Measurements from ENCODE around the gene KYNU. TPM values are rescaled to one million over a fixed set of nuclear protein-coding genes. Genes with fewer than 3 reads are reported as not detected.
"Not testable (repeated sequence)": the region's sequence is repeated elsewhere in the genome, so short reads cannot be mapped to it uniquely, and the experiment has no call there.

Gene KYNU
- total and polyA plus RNA-seq, 9 of the 15 experiments (the other 6 are each of a cell fraction or from before 2014, with no cell fraction given) = 2.6 to 11.6 (median 7.2) TPM

DNA sequence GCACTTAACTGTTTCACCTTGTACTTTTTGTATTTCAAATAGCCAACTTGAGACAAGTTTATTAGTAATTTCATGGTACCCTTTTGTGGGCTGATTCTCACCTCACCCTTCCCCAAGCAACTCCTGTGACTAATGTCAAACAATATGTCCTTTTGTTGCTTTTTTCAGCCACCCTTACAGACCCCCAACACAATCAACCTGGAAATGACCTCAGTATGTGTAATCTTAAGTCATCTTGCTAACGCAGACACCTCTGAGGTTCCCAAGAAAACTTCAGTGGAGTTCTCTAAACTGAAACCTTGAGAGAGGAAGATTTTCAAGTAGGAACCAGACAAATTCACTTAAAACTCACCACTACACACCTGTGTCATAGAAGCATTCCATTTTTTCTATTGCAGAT is 69.5 kb downstream of the KYNU start (continued):
- TF ChIP-seq, protein P1, sequence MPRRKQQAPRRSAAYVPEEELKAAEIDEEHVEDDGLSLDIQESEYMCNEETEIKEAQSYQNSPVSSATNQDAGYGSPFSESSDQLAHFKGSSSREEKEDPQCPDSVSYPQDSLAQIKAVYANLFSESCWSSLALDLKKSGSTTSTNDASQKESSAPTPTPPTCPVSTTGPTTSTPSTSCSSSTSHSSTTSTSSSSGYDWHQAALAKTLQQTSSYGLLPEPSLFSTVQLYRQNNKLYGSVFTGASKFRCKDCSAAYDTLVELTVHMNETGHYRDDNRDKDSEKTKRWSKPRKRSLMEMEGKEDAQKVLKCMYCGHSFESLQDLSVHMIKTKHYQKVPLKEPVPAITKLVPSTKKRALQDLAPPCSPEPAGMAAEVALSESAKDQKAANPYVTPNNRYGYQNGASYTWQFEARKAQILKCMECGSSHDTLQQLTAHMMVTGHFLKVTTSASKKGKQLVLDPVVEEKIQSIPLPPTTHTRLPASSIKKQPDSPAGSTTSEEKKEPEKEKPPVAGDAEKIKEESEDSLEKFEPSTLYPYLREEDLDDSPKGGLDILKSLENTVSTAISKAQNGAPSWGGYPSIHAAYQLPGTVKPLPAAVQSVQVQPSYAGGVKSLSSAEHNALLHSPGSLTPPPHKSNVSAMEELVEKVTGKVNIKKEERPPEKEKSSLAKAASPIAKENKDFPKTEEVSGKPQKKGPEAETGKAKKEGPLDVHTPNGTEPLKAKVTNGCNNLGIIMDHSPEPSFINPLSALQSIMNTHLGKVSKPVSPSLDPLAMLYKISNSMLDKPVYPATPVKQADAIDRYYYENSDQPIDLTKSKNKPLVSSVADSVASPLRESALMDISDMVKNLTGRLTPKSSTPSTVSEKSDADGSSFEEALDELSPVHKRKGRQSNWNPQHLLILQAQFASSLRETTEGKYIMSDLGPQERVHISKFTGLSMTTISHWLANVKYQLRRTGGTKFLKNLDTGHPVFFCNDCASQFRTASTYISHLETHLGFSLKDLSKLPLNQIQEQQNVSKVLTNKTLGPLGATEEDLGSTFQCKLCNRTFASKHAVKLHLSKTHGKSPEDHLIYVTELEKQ (CRISPR knock-in tag; IDR thresholded peaks at IDR 0.05) = no peak
- TF ChIP-seq PHF8 (IDR thresholded peaks at IDR 0.05; ENCODE audit: borderline replicate concordance, low read length) = no peak

DNA sequence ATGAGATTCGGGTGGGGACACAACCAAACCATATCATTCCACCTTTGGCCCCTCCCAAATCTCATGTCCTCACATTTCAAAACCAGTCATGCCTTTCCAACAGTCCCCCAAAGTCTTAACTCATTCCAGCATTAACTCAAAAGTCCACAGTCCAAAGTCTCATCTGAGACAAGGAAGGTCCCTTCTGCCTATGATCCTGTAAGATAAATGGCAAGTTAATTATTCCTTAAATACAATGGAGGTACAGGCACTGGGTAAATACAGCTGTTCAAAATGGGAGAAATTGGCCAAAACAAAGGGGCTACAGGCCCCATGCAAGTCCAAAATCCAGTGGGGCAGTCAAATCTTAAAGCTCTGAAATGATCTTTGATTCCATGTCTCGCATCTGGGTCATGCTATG is 71.3 kb downstream of the KYNU start:
- H2AFZ ChIP-seq (ENCODE audit: low read depth, low read length); H3K79me2 ChIP-seq (ENCODE audit: control insufficient read depth, insufficient read depth, low read length); H3K4me1 ChIP-seq (replicated peaks in 1 of 2; ENCODE audit: control insufficient read depth in 2 of 2, insufficient read depth in 2 of 2, low read length in 2 of 2); H3K27me3 ChIP-seq (ENCODE audit: control insufficient read depth in 2 of 2, insufficient read depth in 2 of 2, low read length in 2 of 2); H4K20me1 ChIP-seq (replicated peaks; ENCODE audit: control insufficient read depth, insufficient read depth, low read length); H3K9me1 ChIP-seq (ENCODE audit: control insufficient read depth, insufficient read depth, low read length); H3K4me2 ChIP-seq (ENCODE audit: insufficient read depth, low read length); BruUV-seq (replicated peaks); H3K27ac ChIP-seq (ENCODE audit: extremely low read depth, low read depth, low read length); CTCF ChIA-PET (ENCODE audit: low intra/inter-chr PET ratio); H3K4me3 ChIP-seq; intact Hi-C loops (cut with micrococcal nuclease); H3K36me3 ChIP-seq (ENCODE audit: control insufficient read depth, insufficient read depth, low read length); FAIRE-seq; ATAC-seq; in situ Hi-C loops (cut with MboI); H3K9ac ChIP-seq (ENCODE audit: insufficient read depth in 1 of 2, low read depth in 2 of 2, low read length in 2 of 2); DNase-seq (ENCODE audit: extremely low read depth in 1 of 4, low spot score in 3 of 4); H3K9me3 ChIP-seq (replicated peaks; ENCODE audit: control insufficient read depth, insufficient read depth, low read depth, low read length): not testable (repeated sequence)
- 24% methylated on average over 2 of the region's 2 CpGs for WGBS (ENCODE audit: insufficient coverage, low coverage, missing lambda C conversion rate)
- POLR2A ChIA-PET = interaction anchor here (0.6 kb wide), 1 partner anchor 160 kb away, joined by 3 read pairs; no protein-coding TSS in a partner anchor

All from K562 (cell line).